ENCODE measurements around the gene CBX5. TPM values are rescaled to one million over a fixed set of nuclear protein-coding genes. Genes with fewer than 3 reads are reported as not detected.
A peak's percentile ranks its signal among the peaks of the same experiment; 100 is the strongest.

CBX5 gene
- total and polyA plus RNA-seq, 9 of the 15 experiments (the other 6 are each of a cell fraction or from before 2014, with no cell fraction given), result 32.6 to 102 (median 59.2) TPM

GRCh38 chr12:54280468-54281260, 742 bp upstream of the CBX5 start, which contains the start of gene HNRNPA1 (continued):
- peak; percentile 85; the same call in 1 of the 2 replicates for TF ChIP-seq PTBP1 (IDR thresholded peaks at IDR 0.05; ENCODE audit: low read depth, low read length)
- TF ChIP-seq NFRKB (IDR thresholded peaks at IDR 0.05; ENCODE audit: low read depth), result peak; percentile 99
- peak in 1 of 2 experiments; percentile 77; a peak in 1 of 4 replicates for TF ChIP-seq HDAC1 (IDR thresholded peaks at IDR 0.05)
- TF ChIP-seq ARID3A (IDR thresholded peaks at IDR 0.05; ENCODE audit: borderline replicate concordance, low read depth, low read length), result peak; percentile 59; the same call in 1 of the 2 replicates
- no peak for TF ChIP-seq CHCHD3 (CRISPR knock-in tag; IDR thresholded peaks at IDR 0.05)
- TF ChIP-seq OTX1 (CRISPR knock-in tag; IDR thresholded peaks at IDR 0.05), result no peak; the same call in 1 of the 2 replicates
- no peak for TF ChIP-seq STAT5B (CRISPR knock-in tag; IDR thresholded peaks at IDR 0.05)
- TF ChIP-seq ARID4B (CRISPR knock-in tag; IDR thresholded peaks at IDR 0.05), result peak; percentile 74; the same call in 1 of the 2 replicates
- no peak for TF ChIP-seq IRF9 (tag; IDR thresholded peaks at IDR 0.05)
- no peak for TF ChIP-seq SRSF1 (IDR thresholded peaks at IDR 0.05; ENCODE audit: low read depth, low read length)
- peak; percentile 92; the same call in 1 of the 2 replicates for TF ChIP-seq GTF2E2 (tag; IDR thresholded peaks at IDR 0.05)
- TF ChIP-seq SREBF2 (CRISPR knock-in tag; IDR thresholded peaks at IDR 0.05), result no peak
- no peak for TF ChIP-seq ZFP30 (CRISPR knock-in tag; IDR thresholded peaks at IDR 0.05; ENCODE audit: borderline replicate concordance)
- TF ChIP-seq HDGF (IDR thresholded peaks at IDR 0.05), result 0 out of 2 replicates have a peak, but pooled peaks have one; percentile 65
- peak; percentile 27; the same call in 1 of the 2 replicates for TF ChIP-seq ZNF212 (CRISPR knock-in tag; IDR thresholded peaks at IDR 0.05)
- TF ChIP-seq CCNT2 (IDR thresholded peaks at IDR 0.05; ENCODE audit: borderline replicate concordance, extremely low read depth, insufficient read length, low read depth, low read length), result no peak
- TF ChIP-seq TBP (optimal IDR thresholded peaks at IDR 0.05; ENCODE audit: low read depth, low read length), result no peak
- peak; percentile 10; the same call in 1 of the 2 replicates for TF ChIP-seq ZNF239 (CRISPR knock-in tag; IDR thresholded peaks at IDR 0.05)
- peak; percentile 83 for TF ChIP-seq RB1 (IDR thresholded peaks at IDR 0.05; ENCODE audit: low read depth)
- no peak for TF ChIP-seq MAFG (tag; conservative IDR thresholded peaks at IDR 0.05)
